ENCODE results near the gene EGFR.
A peak's percentile ranks its signal among the peaks of the same experiment; 100 is the strongest.

- TF ChIP-seq JUND (IDR thresholded peaks at IDR 0.05) (peak; percentile 79), CTCF (IDR thresholded peaks at IDR 0.05) (no peak), MAX (IDR thresholded peaks at IDR 0.05; ENCODE audit: low read depth) (no peak), GABPA (IDR thresholded peaks at IDR 0.05; ENCODE audit: low read depth) (no peak), RXRA (IDR thresholded peaks at IDR 0.05; ENCODE audit: borderline replicate concordance, low read depth) (no peak), IRF3 (IDR thresholded peaks at IDR 0.05; ENCODE audit: low read depth, low read length) (no peak), RFX5 (IDR thresholded peaks at IDR 0.05; ENCODE audit: low read length) (no peak), POLR2AphosphoS5 (IDR thresholded peaks at IDR 0.05; ENCODE audit: low read depth, low read length) (no peak; the same call in 1 of the 2 replicates)
These were observed 110.0 kb downstream of the EGFR start for GRCh38 chr7:55128693-55129394.

Data from SK-N-SH (cell line).